Stimulated activated CD4-positive, alpha-beta T cell treated with anti-CD3 and anti-CD28 coated beads, TNF-alpha, amount 100 ng/mL, for 24 hours (primary cell): ENCODE results near the gene TMEM147.

Source experiments
- DNase-seq, 3 experiments: peaks; one replicate each; pipeline ENCODE4 v3.0.0-alpha.2; 2020; ENCODE audit warnings: low read depth in 3 of 3

The TMEM147 gene

DNA sequence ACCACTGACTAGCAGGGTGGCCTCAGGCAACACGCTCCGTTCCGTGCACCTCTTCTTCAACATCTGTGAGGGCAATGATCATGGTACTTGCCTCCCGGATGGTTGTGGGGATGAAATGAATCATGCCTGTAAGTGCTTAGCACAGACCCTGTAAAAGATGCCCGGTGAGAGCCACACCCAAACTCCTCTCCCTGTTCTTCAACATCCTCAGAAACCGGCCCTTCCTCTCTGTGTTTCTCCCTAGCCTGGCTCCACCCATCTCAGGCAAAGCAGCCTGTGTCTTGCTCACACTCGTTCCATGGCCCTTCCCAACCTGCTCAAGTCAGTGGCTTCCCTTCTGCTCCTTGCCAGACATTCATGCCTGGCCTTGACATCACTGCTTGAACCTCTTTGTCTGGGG lies 26.1 kb upstream of the TMEM147 start:
- no peak for DNase-seq

- no peak for DNase-seq
These were observed 24.2 kb upstream of the TMEM147 start for GRCh38 chr19:35521124-35521743.

GRCh38 chr19:35522745-35523327 lies 22.6 kb upstream of the TMEM147 start:
- DNase-seq: no peak

GRCh38 chr19:35524181-35524837 lies 21.1 kb upstream of the TMEM147 start:
- no peak for DNase-seq

GRCh38 chr19:35525873-35526272 lies 19.6 kb upstream of the TMEM147 start:
- DNase-seq: no peak

DNA sequence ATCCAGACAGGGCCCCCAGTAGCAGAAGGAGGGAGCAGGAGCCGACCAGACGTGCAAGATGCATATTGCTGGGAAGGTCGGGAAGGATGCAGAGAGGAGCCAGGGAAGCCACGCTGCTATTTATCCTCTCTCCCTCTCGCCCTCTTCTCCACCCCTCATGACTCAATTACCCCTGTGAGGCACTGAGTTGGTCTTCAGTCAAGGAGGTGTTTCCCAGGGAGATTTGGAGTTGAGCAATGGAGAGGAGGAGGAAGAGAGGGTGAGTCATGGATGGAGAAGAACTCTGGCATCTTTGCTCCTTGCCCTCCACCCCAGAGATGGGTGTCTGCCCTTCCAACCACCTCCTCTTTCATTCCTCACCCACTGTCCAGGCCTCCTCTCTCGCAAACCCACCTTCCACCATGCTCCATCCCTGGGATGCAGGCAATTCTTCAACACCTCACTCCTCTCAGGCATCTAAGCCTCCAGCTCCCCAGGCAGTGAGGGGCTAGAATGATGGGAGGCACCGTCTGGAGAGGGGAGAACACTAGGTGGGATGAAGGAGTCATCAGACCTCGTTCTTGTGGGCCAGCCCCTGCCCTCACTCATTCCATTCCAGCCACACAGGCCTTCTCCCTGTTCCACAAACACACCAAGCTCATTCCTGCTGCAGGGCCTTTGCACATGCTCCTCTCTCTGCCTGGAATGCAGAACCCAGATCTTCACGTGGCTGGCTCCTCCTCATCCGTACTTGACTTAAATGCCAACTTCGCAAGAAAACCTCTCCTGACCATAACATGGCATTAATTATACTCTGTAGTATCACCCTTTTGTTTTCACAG lies 17.0 kb upstream of the TMEM147 start, which contains the start of gene SBSN:
TSS of gene SBSN (minus strand) at position 94 of the 821 bp plus-strand sequence. CDS start at position 64, 30 bp downstream.
- no peak for DNase-seq

DNA sequence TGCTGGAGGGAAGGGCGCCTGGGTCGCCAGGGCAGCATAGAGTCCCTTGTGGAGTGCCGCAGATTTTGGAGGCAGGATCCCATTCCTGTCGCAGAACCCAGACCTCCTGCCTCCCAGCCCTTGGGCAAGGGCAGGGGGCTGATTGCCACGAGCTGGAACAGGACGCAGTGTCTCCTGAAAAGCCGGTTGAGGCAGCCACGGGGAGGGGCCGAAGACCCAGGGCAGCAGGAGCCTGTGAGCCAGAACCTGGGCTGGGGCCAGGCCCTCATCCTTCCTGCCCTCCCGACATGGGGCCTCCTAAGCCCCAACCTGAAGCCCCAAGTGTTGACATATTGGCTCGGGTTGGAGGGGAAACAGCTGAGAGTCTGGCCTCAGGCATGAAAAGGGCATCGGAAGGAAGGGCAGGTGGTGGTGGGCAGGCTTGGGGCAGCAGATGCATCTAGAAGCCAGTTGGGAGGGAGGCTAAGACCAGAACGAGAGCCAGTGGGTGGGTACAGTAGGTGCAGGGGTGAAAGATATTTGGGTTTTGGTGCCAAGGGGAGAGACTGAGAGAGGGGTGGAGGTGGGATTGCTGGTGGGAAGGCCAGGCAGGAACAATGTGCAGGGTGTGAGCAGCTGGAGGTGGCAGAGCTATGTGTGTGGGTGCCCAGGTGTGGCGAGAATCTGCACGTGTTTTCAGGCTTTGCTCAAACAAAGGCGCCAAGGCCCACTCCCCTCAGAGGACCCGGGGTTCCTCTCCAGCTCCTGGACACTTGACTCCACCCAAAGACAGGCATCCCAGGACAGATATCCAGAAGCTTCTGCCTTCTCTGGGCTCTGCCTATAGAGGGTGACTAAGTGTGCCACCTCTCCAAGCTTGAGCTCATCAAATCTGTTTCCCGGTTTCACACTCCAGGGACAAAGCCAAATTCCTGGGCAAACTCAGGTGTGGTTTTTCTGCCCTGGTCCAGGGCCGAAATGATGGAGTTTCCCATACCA lies 15.9 kb upstream of the TMEM147 start:
- DNase-seq: no peak

DNA sequence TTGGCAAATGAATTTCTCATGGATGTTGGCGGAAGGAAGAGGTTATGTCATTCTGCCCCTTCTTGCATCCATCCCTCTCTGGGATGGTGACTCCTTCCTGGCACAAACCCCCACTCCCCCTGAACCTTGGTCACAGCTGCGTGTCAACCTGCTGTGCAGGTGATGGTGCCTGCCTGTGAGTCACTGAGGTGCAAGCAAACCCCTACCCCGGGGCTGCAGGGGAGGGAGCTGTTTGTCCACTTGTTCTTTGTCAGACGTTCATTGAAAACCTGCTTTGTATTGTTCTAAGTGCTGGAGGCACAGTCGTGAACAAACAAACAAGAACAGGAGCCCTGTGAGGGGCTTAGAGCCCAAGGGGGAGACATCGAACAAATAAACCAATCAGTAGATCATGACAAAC lies 14.1 kb upstream of the TMEM147 start:
- DNase-seq: no peak

DNA sequence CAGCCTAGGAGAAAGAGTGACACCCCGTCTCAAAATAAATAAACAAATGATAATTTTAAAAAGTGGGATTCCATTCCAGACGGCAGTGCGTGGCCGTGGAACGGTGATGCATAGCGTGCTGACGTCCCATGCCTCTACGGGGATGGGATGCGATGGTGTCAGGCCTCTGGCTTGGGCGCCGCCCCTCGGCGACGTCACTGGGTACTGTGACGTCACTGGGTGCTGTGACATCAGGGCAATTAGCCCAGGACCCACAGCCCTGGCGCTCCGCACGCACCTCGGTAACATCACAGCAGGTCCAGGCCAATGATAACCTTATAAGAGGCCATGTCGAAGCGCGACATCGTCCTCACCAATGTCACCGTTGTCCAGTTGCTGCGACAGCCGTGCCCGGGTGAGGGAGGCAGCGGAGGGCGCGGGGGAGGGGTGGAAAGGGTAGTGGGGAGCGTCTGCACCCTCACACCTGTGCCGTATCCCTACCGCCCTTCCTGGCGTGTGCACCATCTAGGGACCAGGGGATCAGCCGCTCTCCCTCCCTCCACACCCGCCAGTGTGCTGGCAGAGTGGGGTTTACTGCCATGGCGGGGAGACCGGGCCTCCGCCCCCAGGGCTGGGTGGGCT lies 12.1 kb upstream of the TMEM147 start, which contains the start of gene GAPDHS:
TSS of gene GAPDHS (plus strand) at position 256 of the 621 bp plus-strand sequence. CDS start at position 328, 72 bp downstream.
- DNase-seq: no peak

GRCh38 chr19:35533822-35534392 lies 11.5 kb upstream of the TMEM147 start:
- peak in 1 of 3 experiments; percentile 29 for DNase-seq

DNA sequence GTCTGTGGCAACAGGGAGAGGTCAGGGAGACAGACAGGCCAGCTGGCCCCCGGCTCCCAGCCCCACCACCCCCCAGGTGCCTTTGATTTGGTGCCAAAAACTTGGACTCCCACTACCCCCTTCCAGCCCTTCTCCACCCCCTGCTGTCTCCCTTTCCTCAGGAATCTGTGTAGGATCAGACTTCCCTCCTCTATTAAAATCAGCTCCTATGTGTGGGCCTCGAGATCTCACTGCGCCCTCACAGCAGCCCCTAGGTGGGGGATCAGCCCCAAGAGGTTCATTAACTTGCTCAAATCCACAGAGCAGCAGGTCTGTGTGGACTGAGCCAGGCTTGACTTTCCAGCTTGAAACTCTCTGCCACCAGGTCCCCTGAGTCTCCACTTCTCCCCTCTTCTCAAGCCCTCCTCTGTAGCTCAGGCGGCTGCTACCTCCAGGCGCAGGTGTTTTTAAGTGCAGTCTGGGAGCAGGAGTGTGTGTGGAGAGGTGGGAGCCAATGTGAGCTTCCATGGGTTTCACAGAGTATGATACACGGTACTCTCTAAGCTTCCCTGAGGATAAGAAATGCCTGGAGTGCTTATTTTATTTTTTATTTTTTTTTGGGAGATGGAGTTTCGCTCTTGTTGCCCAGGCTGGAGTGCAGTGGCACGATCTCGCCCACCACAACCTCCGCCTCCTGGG lies 10.5 kb upstream of the TMEM147 start:
- DNase-seq: no peak

- DNase-seq: no peak
These were observed 6.1 kb upstream of the TMEM147 start for GRCh38 chr19:35539314-35539713.

GRCh38 chr19:35539850-35540249 lies 5.6 kb upstream of the TMEM147 start:
- DNase-seq: no peak

DNA sequence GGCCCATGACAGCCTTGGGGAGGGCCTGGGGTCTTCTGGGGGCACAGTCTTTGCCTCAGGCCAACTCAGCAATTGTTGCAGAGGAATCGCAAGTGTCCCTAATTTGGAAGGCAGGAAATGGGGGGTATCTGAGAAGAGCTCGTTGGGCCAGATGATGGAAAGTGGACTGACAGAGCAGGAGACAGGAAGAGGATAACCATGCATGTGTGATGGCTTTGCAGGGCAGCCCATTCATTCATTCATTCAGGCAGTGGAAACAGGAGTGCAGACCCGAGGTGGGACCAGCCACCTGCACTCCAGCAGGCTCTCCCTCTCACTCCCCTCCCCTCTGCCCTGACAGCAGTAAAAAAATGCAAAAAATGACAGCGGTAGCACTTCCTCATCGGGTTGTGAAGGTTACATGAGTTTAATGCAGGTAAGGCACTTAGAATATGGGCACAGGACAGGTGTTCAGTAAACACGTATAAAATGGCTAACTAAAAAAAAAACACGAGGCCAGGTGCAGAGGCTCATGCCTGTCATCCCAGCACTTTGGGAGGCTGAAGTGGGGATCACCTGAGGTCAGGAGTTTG lies 5.0 kb upstream of the TMEM147 start:
- no peak for DNase-seq

DNA sequence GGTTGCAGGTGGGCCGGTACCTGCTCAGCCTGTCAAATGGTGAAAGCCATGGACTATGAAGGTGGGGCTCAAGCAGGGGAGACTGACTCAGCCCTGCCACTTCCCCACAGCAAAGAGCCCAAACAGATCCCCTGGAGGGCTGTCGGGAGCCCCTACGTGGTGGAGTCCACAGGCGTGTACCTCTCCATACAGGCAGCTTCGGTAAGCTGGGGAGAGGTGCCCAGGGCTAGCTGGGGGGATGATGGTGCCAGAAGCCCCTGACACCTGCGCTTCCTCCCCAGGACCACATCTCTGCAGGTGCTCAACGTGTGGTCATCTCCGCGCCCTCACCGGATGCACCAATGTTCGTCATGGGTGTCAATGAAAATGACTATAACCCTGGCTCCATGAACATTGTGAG lies 3.2 kb upstream of the TMEM147 start:
- no peak for DNase-seq

DNA sequence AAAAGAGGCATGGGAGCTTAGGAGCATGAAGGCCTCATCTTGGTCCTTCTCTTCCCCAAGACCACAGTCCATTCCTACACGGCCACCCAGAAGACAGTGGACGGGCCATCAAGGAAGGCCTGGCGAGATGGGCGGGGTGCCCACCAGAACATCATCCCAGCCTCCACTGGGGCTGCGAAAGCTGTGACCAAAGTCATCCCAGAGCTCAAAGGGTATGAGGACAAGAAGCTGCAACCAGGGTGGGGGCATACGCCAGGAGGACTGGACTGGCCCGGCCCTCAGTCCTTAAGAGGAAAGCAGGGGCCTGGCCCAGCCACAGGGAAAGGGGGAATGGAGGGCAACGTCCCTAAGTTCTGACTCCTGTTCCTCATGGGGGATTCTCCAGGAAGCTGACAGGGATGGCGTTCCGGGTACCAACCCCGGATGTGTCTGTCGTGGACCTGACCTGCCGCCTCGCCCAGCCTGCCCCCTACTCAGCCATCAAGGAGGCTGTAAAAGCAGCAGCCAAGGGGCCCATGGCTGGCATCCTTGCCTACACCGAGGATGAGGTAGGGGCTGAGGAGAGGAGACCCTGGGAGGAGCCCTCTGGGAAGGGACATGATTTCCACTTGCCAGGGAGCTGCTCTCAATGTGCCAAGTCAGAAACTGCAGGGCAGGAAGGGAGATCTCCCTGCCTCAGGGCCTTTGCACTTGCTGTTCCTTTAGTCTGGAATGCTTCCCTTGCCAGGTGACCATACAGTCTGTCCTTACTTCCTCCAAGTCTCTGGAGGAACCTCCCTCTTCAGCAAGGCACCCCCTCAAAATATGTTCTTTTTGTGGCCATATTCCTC lies 1.9 kb upstream of the TMEM147 start:
- no peak for DNase-seq

- no peak for DNase-seq
These were observed 1.2 kb upstream of the TMEM147 start for GRCh38 chr19:35544110-35544802.
